ENCODE data around the gene ARHGAP44. TPM values are rescaled to one million over a fixed set of nuclear protein-coding genes. Genes with fewer than 3 reads are reported as not detected.
A peak's percentile ranks its signal among the peaks of the same experiment; 100 is the strongest.

ARHGAP44 gene
- total RNA-seq, 6 donors from 2014 or later = 36.3 to 56.4 (median 41.8) TPM

DNA sequence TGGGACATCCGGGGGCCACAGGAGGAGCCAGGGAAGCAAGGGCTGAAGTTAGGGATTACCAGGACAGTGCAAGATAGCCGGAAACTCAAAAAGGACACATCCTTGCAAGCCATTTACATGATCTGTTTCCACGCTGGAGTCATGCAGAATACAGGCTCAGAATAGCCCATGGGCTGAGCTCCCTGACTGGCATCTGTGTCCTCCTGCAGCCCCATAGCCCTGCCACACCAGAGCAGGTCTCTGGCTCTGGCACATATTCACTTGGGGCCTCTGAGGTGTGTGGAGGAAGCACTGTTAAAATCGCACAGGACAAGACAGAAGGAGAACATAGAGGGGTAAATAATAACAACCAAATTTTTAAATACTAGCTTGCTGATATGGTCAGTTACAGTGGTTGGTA lies 162.7 kb downstream of the ARHGAP44 start:
- WGBS, 2 donors = 91 to 93% methylated on average over 3 to 4 of the region's 4 CpGs
- ATAC-seq (ENCODE audit: low FRiP score in 2 of 2) = no peak
- no peaks in the 10 kb centered on the region for H3K27me3 ChIP-seq
- no peaks in the 10 kb centered on the region for H3K9me3 ChIP-seq
- H3K4me1 ChIP-seq = no peaks in the 10 kb centered on the region
- no peak overlapping the region for H3K4me3 ChIP-seq
- peaks cover 3 to 25% (median 8%) of the 10 kb centered on the region in 4 donors for H3K36me3 ChIP-seq
- no peak overlapping the region for H3K27ac ChIP-seq
- no peak for DNase-seq
- TF ChIP-seq, protein P1, sequence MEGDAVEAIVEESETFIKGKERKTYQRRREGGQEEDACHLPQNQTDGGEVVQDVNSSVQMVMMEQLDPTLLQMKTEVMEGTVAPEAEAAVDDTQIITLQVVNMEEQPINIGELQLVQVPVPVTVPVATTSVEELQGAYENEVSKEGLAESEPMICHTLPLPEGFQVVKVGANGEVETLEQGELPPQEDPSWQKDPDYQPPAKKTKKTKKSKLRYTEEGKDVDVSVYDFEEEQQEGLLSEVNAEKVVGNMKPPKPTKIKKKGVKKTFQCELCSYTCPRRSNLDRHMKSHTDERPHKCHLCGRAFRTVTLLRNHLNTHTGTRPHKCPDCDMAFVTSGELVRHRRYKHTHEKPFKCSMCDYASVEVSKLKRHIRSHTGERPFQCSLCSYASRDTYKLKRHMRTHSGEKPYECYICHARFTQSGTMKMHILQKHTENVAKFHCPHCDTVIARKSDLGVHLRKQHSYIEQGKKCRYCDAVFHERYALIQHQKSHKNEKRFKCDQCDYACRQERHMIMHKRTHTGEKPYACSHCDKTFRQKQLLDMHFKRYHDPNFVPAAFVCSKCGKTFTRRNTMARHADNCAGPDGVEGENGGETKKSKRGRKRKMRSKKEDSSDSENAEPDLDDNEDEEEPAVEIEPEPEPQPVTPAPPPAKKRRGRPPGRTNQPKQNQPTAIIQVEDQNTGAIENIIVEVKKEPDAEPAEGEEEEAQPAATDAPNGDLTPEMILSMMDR (IDR thresholded peaks at IDR 0.05) = no peak
- TF ChIP-seq POLR2AphosphoS5 (IDR thresholded peaks at IDR 0.05) (no peak), EP300 (IDR thresholded peaks at IDR 0.05) (no peak), POLR2A (IDR thresholded peaks at IDR 0.05) (no peak)

DNA sequence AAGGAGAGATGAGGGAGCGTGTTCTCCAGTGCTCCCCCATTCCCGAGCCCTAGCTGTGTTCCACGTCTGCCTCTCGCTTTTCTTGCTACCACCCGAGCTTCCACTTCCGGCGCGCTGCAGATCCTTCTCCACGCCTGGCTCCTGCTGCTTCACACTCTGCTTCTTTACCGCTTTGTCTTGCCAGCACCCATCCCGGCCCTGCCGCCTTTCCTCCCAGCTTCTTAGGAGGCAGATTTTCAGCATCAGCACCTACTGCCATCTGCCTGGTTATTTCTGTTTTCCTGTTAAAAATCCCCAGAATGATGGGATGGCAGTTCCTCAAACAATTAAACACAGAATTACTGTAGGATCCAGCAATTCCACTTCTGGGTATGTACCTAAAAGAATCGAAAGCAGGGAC lies 163.9 kb downstream of the ARHGAP44 start:
- H3K36me3 ChIP-seq = peaks cover 3 to 23% (median 9%) of the 10 kb centered on the region in 4 donors
- no peak overlapping the region for H3K27ac ChIP-seq
- DNase-seq (no peak), ATAC-seq (ENCODE audit: low FRiP score in 2 of 2) (no peak)
- H3K4me3 ChIP-seq = no peak overlapping the region
- H3K27me3 ChIP-seq = no peaks in the 10 kb centered on the region
- TF ChIP-seq POLR2A (IDR thresholded peaks at IDR 0.05) (no peak), POLR2AphosphoS5 (IDR thresholded peaks at IDR 0.05) (no peak), EP300 (IDR thresholded peaks at IDR 0.05) (no peak)
- TF ChIP-seq, protein P1 (IDR thresholded peaks at IDR 0.05) = no peak
- WGBS, 2 donors = 95 to 97% methylated on average over 13 of the region's 13 CpGs
- no peaks in the 10 kb centered on the region for H3K4me1 ChIP-seq
- H3K9me3 ChIP-seq = no peaks in the 10 kb centered on the region

- DNase-seq (no peak), ATAC-seq (ENCODE audit: low FRiP score in 2 of 2) (no peak)
- whole genome bisulfite sequencing, 2 donors = 88 to 90% methylated on average over 5 of the region's 5 CpGs
- no peak for TF ChIP-seq EP300 (IDR thresholded peaks at IDR 0.05)
- TF ChIP-seq, protein P1 (IDR thresholded peaks at IDR 0.05) = no peak
- TF ChIP-seq POLR2AphosphoS5 (IDR thresholded peaks at IDR 0.05) = no peak
- TF ChIP-seq POLR2A (IDR thresholded peaks at IDR 0.05) = no peak
- no peaks in the 10 kb centered on the region for H3K9me3 ChIP-seq
- no peaks in the 10 kb centered on the region for H3K4me1 ChIP-seq
- H3K27ac ChIP-seq = no peak overlapping the region
- peaks cover 3 to 14% (median 8%) of the 10 kb centered on the region in 4 donors for H3K36me3 ChIP-seq
- H3K27me3 ChIP-seq = no peaks in the 10 kb centered on the region
- H3K4me3 ChIP-seq = no peak overlapping the region
Observed at GRCh38 chr17:12955521-12955920, 166.2 kb downstream of the ARHGAP44 start.

DNA sequence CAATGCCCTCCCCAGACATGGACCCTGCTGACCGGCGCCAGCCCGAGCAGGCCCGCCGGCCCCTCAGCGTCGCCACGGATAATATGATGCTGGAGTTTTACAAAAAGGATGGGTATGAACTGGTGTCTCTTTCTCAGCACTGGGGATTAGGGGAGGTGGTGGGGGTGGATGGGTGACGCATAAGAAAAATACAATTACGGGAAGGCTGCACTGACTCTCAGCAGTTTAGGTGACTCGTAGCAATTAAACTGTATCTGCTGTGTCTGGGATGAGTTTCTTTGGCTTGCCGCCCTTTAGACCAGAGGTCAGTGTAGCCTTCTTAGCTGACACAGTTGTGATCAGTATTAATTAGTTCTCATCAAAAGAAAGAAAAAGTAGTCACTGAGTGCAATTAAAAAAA lies 169.5 kb downstream of the ARHGAP44 start:
- no peak overlapping the region for H3K4me3 ChIP-seq
- H3K27me3 ChIP-seq = no peaks in the 10 kb centered on the region
- ATAC-seq (ENCODE audit: low FRiP score in 2 of 2) (no peak), DNase-seq (peak in 1 of 2 donors; percentile 47)
- 93 to 95% methylated on average over 10 to 12 of the region's 12 CpGs for whole genome bisulfite sequencing, 2 donors
- H3K36me3 ChIP-seq = peaks cover 0 to 14% (median 6%) of the 10 kb centered on the region in 4 donors
- no peaks in the 10 kb centered on the region for H3K4me1 ChIP-seq
- no peak overlapping the region for H3K27ac ChIP-seq
- TF ChIP-seq EP300 (IDR thresholded peaks at IDR 0.05) (no peak), POLR2A (IDR thresholded peaks at IDR 0.05) (no peak), POLR2AphosphoS5 (IDR thresholded peaks at IDR 0.05) (no peak)
- TF ChIP-seq, protein P1 (IDR thresholded peaks at IDR 0.05) = no peak
- no peaks in the 10 kb centered on the region for H3K9me3 ChIP-seq

- TF ChIP-seq POLR2A (IDR thresholded peaks at IDR 0.05) (no peak), POLR2AphosphoS5 (IDR thresholded peaks at IDR 0.05) (no peak), EP300 (IDR thresholded peaks at IDR 0.05) (no peak)
- TF ChIP-seq, protein P1 (IDR thresholded peaks at IDR 0.05) = no peak
- Histone ChIP-seq H3K27me3 (no peaks in the 10 kb centered on the region), H3K27ac (no peak overlapping the region), H3K9me3 (no peaks in the 10 kb centered on the region), H3K36me3 (peaks cover 0 to 14% (median 6%) of the 10 kb centered on the region in 4 donors), H3K4me1 (no peaks in the 10 kb centered on the region), H3K4me3 (no peak overlapping the region)
- WGBS, 2 donors = 87 to 95% methylated on average over 8 of the region's 8 CpGs
- no peak for ATAC-seq (ENCODE audit: low FRiP score in 2 of 2)
- DNase-seq = no peak
Observed at GRCh38 chr17:12959441-12959840, 170.1 kb downstream of the ARHGAP44 start.
